ENCODE data around the gene RORB. TPM values are rescaled to one million over a fixed set of nuclear protein-coding genes. Genes with fewer than 3 reads are reported as not detected.

The RORB gene
- total RNA-seq (2022; extraction: Qiagen RNA extraction; ENCODE audit: low read depth), result not detected in 5 replicates

GRCh38 chr9:74496819-74497747, at the start of gene RORB:
RORB (plus strand) TSS chr9:74497335; CDS start chr9:74497977, 642 bp downstream.

Data from A549 treated with DMSO at 1 μM for 4 hours (cell line).